ENCODE measurements around the gene KRT76.
"Not testable (repeated sequence)": the region's sequence is repeated elsewhere in the genome, so short reads cannot be mapped to it uniquely, and the experiment has no call there.

KRT76 gene

GRCh38 chr12:52765702-52766101 lies 11.4 kb downstream of the KRT76 start:
- Histone ChIP-seq H3K27ac (no peak overlapping the region), H3K27me3 (ENCODE audit: insufficient read depth, low read depth, severe bottlenecking) (peaks cover 65% of the 10 kb centered on the region), H3K4me3 (ENCODE audit: low read depth, low read length) (no peak overlapping the region), H3K36me3 (no peaks in the 10 kb centered on the region), H3K9me3 (ENCODE audit: severe bottlenecking) (peaks cover 5% of the 10 kb centered on the region)
- DNase-seq = no peak
- TF ChIP-seq CTCF (IDR thresholded peaks at IDR 0.05; ENCODE audit: low read depth, low read length) = no peak

- Histone ChIP-seq H3K4me3 (ENCODE audit: low read depth, low read length) (no peak overlapping the region), H3K27ac (no peak overlapping the region), H3K9me3 (ENCODE audit: severe bottlenecking) (peaks cover 9% of the 10 kb centered on the region), H3K27me3 (ENCODE audit: insufficient read depth, low read depth, severe bottlenecking) (peaks cover 49% of the 10 kb centered on the region), H3K36me3 (no peaks in the 10 kb centered on the region)
- DNase-seq = no peak
- TF ChIP-seq CTCF (IDR thresholded peaks at IDR 0.05; ENCODE audit: low read depth, low read length) = no peak
Observed at GRCh38 chr12:52763991-52764390, 13.2 kb downstream of the KRT76 start.

DNA sequence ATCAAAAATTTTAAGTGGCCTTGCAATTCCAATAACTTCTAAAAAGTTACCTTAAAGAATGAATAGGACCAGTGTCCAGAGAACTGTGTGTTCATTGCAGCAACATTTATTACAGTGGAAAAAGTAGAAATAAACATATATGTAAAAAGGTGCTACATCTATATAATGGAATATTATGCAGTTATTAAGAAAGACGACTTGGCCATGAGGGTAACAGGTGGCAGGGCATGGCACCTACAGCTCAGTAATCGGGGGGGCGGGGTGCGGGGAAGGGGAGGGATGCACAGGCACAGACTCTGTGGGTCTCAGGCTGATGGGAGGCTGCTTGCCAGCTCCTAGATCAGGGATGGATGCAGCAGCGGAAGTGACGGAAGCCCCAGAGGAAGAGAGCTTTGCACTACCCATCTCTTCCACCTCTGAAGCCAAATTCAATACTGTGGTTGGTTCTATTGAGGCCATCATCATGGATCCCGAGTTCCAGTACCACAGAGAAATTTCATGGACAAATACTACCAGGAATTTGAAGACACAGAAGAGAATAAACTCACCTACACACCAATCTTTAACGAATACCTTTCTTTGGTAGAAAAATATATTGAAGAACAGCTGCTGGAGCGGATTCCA lies 14.0 kb downstream of the KRT76 start:
- Histone ChIP-seq H3K27ac (no peak overlapping the region), H3K4me3 (ENCODE audit: low read depth, low read length) (no peak overlapping the region), H3K9me3 (ENCODE audit: severe bottlenecking) (peaks cover 9% of the 10 kb centered on the region), H3K36me3 (no peaks in the 10 kb centered on the region), H3K27me3 (ENCODE audit: insufficient read depth, low read depth, severe bottlenecking) (peaks cover 44% of the 10 kb centered on the region)
- TF ChIP-seq CTCF (IDR thresholded peaks at IDR 0.05; ENCODE audit: low read depth, low read length) = no peak
- DNase-seq = no peak

GRCh38 chr12:52761802-52762201 lies 15.3 kb downstream of the KRT76 start:
- Histone ChIP-seq H3K4me3 (ENCODE audit: low read depth, low read length) (no peak overlapping the region), H3K9me3 (ENCODE audit: severe bottlenecking) (peaks cover 9% of the 10 kb centered on the region), H3K27ac (no peak overlapping the region), H3K36me3 (no peaks in the 10 kb centered on the region), H3K27me3 (ENCODE audit: insufficient read depth, low read depth, severe bottlenecking) (peaks cover 40% of the 10 kb centered on the region)
- TF ChIP-seq CTCF (IDR thresholded peaks at IDR 0.05; ENCODE audit: low read depth, low read length) = no peak
- DNase-seq = no peak

- not testable (repeated sequence) for H3K27ac ChIP-seq; H3K36me3 ChIP-seq; H3K4me3 ChIP-seq (ENCODE audit: low read depth, low read length); H3K9me3 ChIP-seq (ENCODE audit: severe bottlenecking); DNase-seq
- peaks cover 38% of the 10 kb centered on the region for H3K27me3 ChIP-seq (ENCODE audit: insufficient read depth, low read depth, severe bottlenecking)
Observed at GRCh38 chr12:52761218-52761617, 15.9 kb downstream of the KRT76 start.

- no peak for DNase-seq
- no peak for TF ChIP-seq CTCF (IDR thresholded peaks at IDR 0.05; ENCODE audit: low read depth, low read length)
- Histone ChIP-seq H3K36me3 (no peaks in the 10 kb centered on the region), H3K27me3 (ENCODE audit: insufficient read depth, low read depth, severe bottlenecking) (peaks cover 36% of the 10 kb centered on the region), H3K9me3 (ENCODE audit: severe bottlenecking) (peaks cover 9% of the 10 kb centered on the region), H3K4me3 (ENCODE audit: low read depth, low read length) (no peak overlapping the region), H3K27ac (no peak overlapping the region)
Observed at GRCh38 chr12:52760623-52761022, 16.5 kb downstream of the KRT76 start.
